Measurements from ENCODE around the gene ADCY7. TPM values are rescaled to one million over a fixed set of nuclear protein-coding genes. Genes with fewer than 3 reads are reported as not detected.
A peak's percentile ranks its signal among the peaks of the same experiment; 100 is the strongest.

The ADCY7 gene
- total and polyA plus RNA-seq, 9 of the 15 experiments (the other 6 are each of a cell fraction or from before 2014, with no cell fraction given), result 2.3 to 108 (median 28.6) TPM

GRCh38 chr16:50263940-50264929, 2.1 kb upstream of the ADCY7 start (continued):
- TF ChIP-seq MCM7 (IDR thresholded peaks at IDR 0.05) (no peak), ERF (CRISPR knock-in tag; IDR thresholded peaks at IDR 0.05) (no peak), TSC22D4 (tag; IDR thresholded peaks at IDR 0.05) (no peak), ARID3B (CRISPR knock-in tag; IDR thresholded peaks at IDR 0.05; ENCODE audit: borderline replicate concordance) (no peak), ZNF583 (CRISPR knock-in tag; IDR thresholded peaks at IDR 0.05) (0 out of 2 replicates have a peak, but pooled peaks have one; percentile 11), HDAC1 (IDR thresholded peaks at IDR 0.05) (no peak; a peak in 1 of 4 replicates), HIVEP1 (CRISPR knock-in tag; IDR thresholded peaks at IDR 0.05) (no peak), RAD51 (IDR thresholded peaks at IDR 0.05; ENCODE audit: borderline replicate concordance, low read depth) (no peak), MTA3 (IDR thresholded peaks at IDR 0.05; ENCODE audit: borderline replicate concordance) (no peak), NFE2 (IDR thresholded peaks at IDR 0.05; ENCODE audit: low read depth) (peak; percentile 93), ELF2 (CRISPR knock-in tag; IDR thresholded peaks at IDR 0.05) (no peak), ZFP91 (CRISPR knock-in tag; IDR thresholded peaks at IDR 0.05) (no peak), ZNF655 (CRISPR knock-in tag; IDR thresholded peaks at IDR 0.05) (no peak)
- TF ChIP-seq, protein P1, sequence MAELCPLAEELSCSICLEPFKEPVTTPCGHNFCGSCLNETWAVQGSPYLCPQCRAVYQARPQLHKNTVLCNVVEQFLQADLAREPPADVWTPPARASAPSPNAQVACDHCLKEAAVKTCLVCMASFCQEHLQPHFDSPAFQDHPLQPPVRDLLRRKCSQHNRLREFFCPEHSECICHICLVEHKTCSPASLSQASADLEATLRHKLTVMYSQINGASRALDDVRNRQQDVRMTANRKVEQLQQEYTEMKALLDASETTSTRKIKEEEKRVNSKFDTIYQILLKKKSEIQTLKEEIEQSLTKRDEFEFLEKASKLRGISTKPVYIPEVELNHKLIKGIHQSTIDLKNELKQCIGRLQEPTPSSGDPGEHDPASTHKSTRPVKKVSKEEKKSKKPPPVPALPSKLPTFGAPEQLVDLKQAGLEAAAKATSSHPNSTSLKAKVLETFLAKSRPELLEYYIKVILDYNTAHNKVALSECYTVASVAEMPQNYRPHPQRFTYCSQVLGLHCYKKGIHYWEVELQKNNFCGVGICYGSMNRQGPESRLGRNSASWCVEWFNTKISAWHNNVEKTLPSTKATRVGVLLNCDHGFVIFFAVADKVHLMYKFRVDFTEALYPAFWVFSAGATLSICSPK (IDR thresholded peaks at IDR 0.05; ENCODE audit: borderline replicate concordance), result no peak
